Measurements from ENCODE around the gene EFCAB5. TPM values are rescaled to one million over a fixed set of nuclear protein-coding genes. Genes with fewer than 3 reads are reported as not detected.
"Not testable (repeated sequence)": the region's sequence is repeated elsewhere in the genome, so short reads cannot be mapped to it uniquely, and the experiment has no call there.

Gene EFCAB5
- total RNA-seq, 1 donor from 2014 or later = 0.30 TPM

- DNase-seq (ENCODE audit: low read depth, low spot score) = peak; percentile 14
- no peak for TF ChIP-seq CTCF (conservative IDR thresholded peaks at IDR 0.05)
Observed at GRCh38 chr17:29930409-29931010, 10.9 kb upstream of the EFCAB5 start.

GRCh38 chr17:29931231-29931932 is 10.1 kb upstream of the EFCAB5 start:
- no peaks in the 10 kb centered on the region for H3K27me3 Mint-ChIP-seq (ENCODE audit: low read depth)
- peak; percentile 95 for TF ChIP-seq CTCF (conservative IDR thresholded peaks at IDR 0.05)
- peak; percentile 47 for DNase-seq (ENCODE audit: low read depth, low spot score)
- H3K4me1 Mint-ChIP-seq = peaks cover 21% of the 10 kb centered on the region
- H3K27ac Mint-ChIP-seq (ENCODE audit: unreplicated experiment) = no peak overlapping the region
- no peak overlapping the region for H3K4me3 Mint-ChIP-seq
- H3K9me3 Mint-ChIP-seq = no peaks in the 10 kb centered on the region
- no peaks in the 10 kb centered on the region for H3K36me3 Mint-ChIP-seq (ENCODE audit: low read depth)

More at GRCh38 chr17:29930409-29931010, 10.9 kb upstream of the EFCAB5 start:
- H3K4me1 Mint-ChIP-seq = peaks cover 21% of the 10 kb centered on the region
- H3K4me3 Mint-ChIP-seq = no peak overlapping the region
- H3K27me3 Mint-ChIP-seq (ENCODE audit: low read depth) = no peaks in the 10 kb centered on the region
- peak overlapping the region; percentile 7 for H3K27ac Mint-ChIP-seq (ENCODE audit: unreplicated experiment)
- H3K9me3 Mint-ChIP-seq = no peaks in the 10 kb centered on the region
- H3K36me3 Mint-ChIP-seq (ENCODE audit: low read depth) = no peaks in the 10 kb centered on the region

- no peak for TF ChIP-seq CTCF (conservative IDR thresholded peaks at IDR 0.05)
- no peaks in the 10 kb centered on the region for H3K9me3 Mint-ChIP-seq
- peaks cover 6% of the 10 kb centered on the region for H3K4me1 Mint-ChIP-seq
- no peak for DNase-seq (ENCODE audit: low read depth, low spot score)
- H3K27ac Mint-ChIP-seq (ENCODE audit: unreplicated experiment) = no peak overlapping the region
- H3K27me3 Mint-ChIP-seq (ENCODE audit: low read depth) = no peaks in the 10 kb centered on the region
- H3K4me3 Mint-ChIP-seq = no peak overlapping the region
- H3K36me3 Mint-ChIP-seq (ENCODE audit: low read depth) = no peaks in the 10 kb centered on the region
Observed at GRCh38 chr17:29933379-29933778, 8.1 kb upstream of the EFCAB5 start.

GRCh38 chr17:29935909-29936308 is 5.5 kb upstream of the EFCAB5 start:
- not testable (repeated sequence) for H3K36me3 Mint-ChIP-seq (ENCODE audit: low read depth); H3K4me1 Mint-ChIP-seq; DNase-seq (ENCODE audit: low read depth, low spot score); H3K27me3 Mint-ChIP-seq (ENCODE audit: low read depth); H3K9me3 Mint-ChIP-seq; H3K27ac Mint-ChIP-seq (ENCODE audit: unreplicated experiment); H3K4me3 Mint-ChIP-seq

GRCh38 chr17:29936724-29937123 is 4.7 kb upstream of the EFCAB5 start:
- Mint-ChIP-seq H3K27me3 (ENCODE audit: low read depth) (peaks cover 4% of the 10 kb centered on the region), H3K4me3 (no peak overlapping the region), H3K4me1 (no peaks in the 10 kb centered on the region), H3K36me3 (ENCODE audit: low read depth) (no peaks in the 10 kb centered on the region), H3K9me3 (no peaks in the 10 kb centered on the region), H3K27ac (ENCODE audit: unreplicated experiment) (no peak overlapping the region)
- no peak for TF ChIP-seq CTCF (conservative IDR thresholded peaks at IDR 0.05)
- DNase-seq (ENCODE audit: low read depth, low spot score) = no peak

GRCh38 chr17:29945281-29945680 is 3.8 kb downstream of the EFCAB5 start:
- H3K4me3 Mint-ChIP-seq = no peak overlapping the region
- H3K27me3 Mint-ChIP-seq (ENCODE audit: low read depth) = no peaks in the 10 kb centered on the region
- H3K9me3 Mint-ChIP-seq = no peaks in the 10 kb centered on the region
- H3K4me1 Mint-ChIP-seq = peaks cover 20% of the 10 kb centered on the region
- no peak for DNase-seq (ENCODE audit: low read depth, low spot score)
- no peak for TF ChIP-seq CTCF (conservative IDR thresholded peaks at IDR 0.05)
- no peak overlapping the region for H3K27ac Mint-ChIP-seq (ENCODE audit: unreplicated experiment)
- H3K36me3 Mint-ChIP-seq (ENCODE audit: low read depth) = no peaks in the 10 kb centered on the region
